ENCODE results near the gene STX8. TPM values are rescaled to one million over a fixed set of nuclear protein-coding genes. Genes with fewer than 3 reads are reported as not detected.

The STX8 gene
- polyA plus RNA-seq, 1 of the 3 experiments (the other 2 are of a cell fraction), result 51.3 TPM

GRCh38 chr17:9271989-9272388 lies 303.6 kb downstream of the STX8 start:
- DNase-seq, result no peak
- Histone ChIP-seq H4K20me1 (ENCODE audit: insufficient read depth) (no peaks in the 10 kb centered on the region), H2AFZ (ENCODE audit: low read depth) (no peak overlapping the region), H3K27ac (ENCODE audit: low read depth in 2 of 2, low read length in 1 of 2) (no peak overlapping the region), H3K9me2 (no peaks in the 10 kb centered on the region), H3F3A (replicated peaks; ENCODE audit: insufficient read depth) (no peaks in the 10 kb centered on the region), H3K4me3 (ENCODE audit: low read depth in 2 of 2, low read length in 1 of 2) (no peak overlapping the region), H3K36me3 (replicated peaks in 1 of 2; ENCODE audit: control insufficient read depth in 1 of 2, insufficient read depth in 2 of 2, low read length in 1 of 2) (no peaks in the 10 kb centered on the region), H3K4me1 (ENCODE audit: control insufficient read depth in 1 of 2, insufficient read depth in 2 of 2, low read depth in 1 of 2, low read length in 1 of 2) (no peaks in the 10 kb centered on the region; a peak in 1 of 4 replicates), H3K9ac (no peak overlapping the region), H3K9me3 (no peaks in the 10 kb centered on the region), H3K27me3 (ENCODE audit: insufficient read depth) (no peaks in the 10 kb centered on the region), H3K4me2 (no peak overlapping the region), H3K79me2 (ENCODE audit: insufficient read depth) (no peaks in the 10 kb centered on the region)
- 88% methylated on average over 6 of the region's 8 CpGs for WGBS (ENCODE audit: low lambda C conversion rate)
- CTCF ChIA-PET, result no interaction called here
- POLR2A ChIA-PET, result no interaction called here
- TF ChIP-seq RFX5 (IDR thresholded peaks at IDR 0.05; ENCODE audit: low read length) (no peak), IRF3 (IDR thresholded peaks at IDR 0.05; ENCODE audit: low read depth, low read length) (no peak), JUND (IDR thresholded peaks at IDR 0.05) (no peak), SIN3A (IDR thresholded peaks at IDR 0.05; ENCODE audit: borderline replicate concordance, low read depth, low read length) (no peak), FOXJ3 (CRISPR knock-in tag; IDR thresholded peaks at IDR 0.05) (no peak), NRF1 (IDR thresholded peaks at IDR 0.05; ENCODE audit: low read depth, low read length) (no peak), ELF1 (IDR thresholded peaks at IDR 0.05) (no peak), MEF2A (IDR thresholded peaks at IDR 0.05; ENCODE audit: borderline replicate concordance, low read depth) (no peak)

GRCh38 chr17:9270921-9271320 lies 304.7 kb downstream of the STX8 start:
- no peaks in the 10 kb centered on the region for H4K20me1 ChIP-seq (ENCODE audit: insufficient read depth)
- no peak overlapping the region for H3K4me2 ChIP-seq
- DNase-seq, result no peak
- H2AFZ ChIP-seq (ENCODE audit: low read depth), result no peak overlapping the region
- no peak overlapping the region for H3K27ac ChIP-seq (ENCODE audit: low read depth in 2 of 2, low read length in 1 of 2)
- no peaks in the 10 kb centered on the region for H3F3A ChIP-seq (replicated peaks; ENCODE audit: insufficient read depth)
- no peak overlapping the region for H3K4me3 ChIP-seq (ENCODE audit: low read depth in 2 of 2, low read length in 1 of 2)
- no peaks in the 10 kb centered on the region for H3K9me3 ChIP-seq
- POLR2A ChIA-PET, result no interaction called here
- H3K9me2 ChIP-seq, result no peaks in the 10 kb centered on the region
- TF ChIP-seq GATA2 (CRISPR knock-in tag; IDR thresholded peaks at IDR 0.05) (no peak), TEAD4 (IDR thresholded peaks at IDR 0.05; ENCODE audit: borderline replicate concordance, insufficient read depth) (no peak), NFIC (IDR thresholded peaks at IDR 0.05; ENCODE audit: borderline replicate concordance) (no peak), SIN3A (IDR thresholded peaks at IDR 0.05; ENCODE audit: borderline replicate concordance, low read depth, low read length) (no peak), USF2 (IDR thresholded peaks at IDR 0.05; ENCODE audit: borderline replicate concordance, low read depth, low read length) (no peak), FOSL2 (IDR thresholded peaks at IDR 0.05; ENCODE audit: borderline replicate concordance, low read depth) (no peak), RCOR1 (IDR thresholded peaks at IDR 0.05; ENCODE audit: low read length) (no peak), CHD2 (IDR thresholded peaks at IDR 0.05; ENCODE audit: low read length, partially characterized antibody) (no peak), NRF1 (IDR thresholded peaks at IDR 0.05; ENCODE audit: low read depth, low read length) (no peak), RAD21 (IDR thresholded peaks at IDR 0.05; ENCODE audit: low read length) (no peak), TCF12 (IDR thresholded peaks at IDR 0.05) (no peak), FOXJ3 (CRISPR knock-in tag; IDR thresholded peaks at IDR 0.05) (no peak), JUND (IDR thresholded peaks at IDR 0.05) (no peak), EP300 (IDR thresholded peaks at IDR 0.05; ENCODE audit: borderline replicate concordance in 1 of 2, low read depth in 1 of 2, low read length in 1 of 2) (no peak), YY1 (IDR thresholded peaks at IDR 0.05; ENCODE audit: low read depth) (no peak), RFX5 (IDR thresholded peaks at IDR 0.05; ENCODE audit: low read length) (no peak), ELF1 (IDR thresholded peaks at IDR 0.05) (no peak), FOXM1 (IDR thresholded peaks at IDR 0.05; ENCODE audit: low read depth) (no peak), ZBTB33 (IDR thresholded peaks at IDR 0.05; ENCODE audit: borderline replicate concordance, low read depth) (no peak), USF1 (IDR thresholded peaks at IDR 0.05; ENCODE audit: borderline replicate concordance, low read depth) (no peak)
- H3K4me1 ChIP-seq (ENCODE audit: control insufficient read depth in 1 of 2, insufficient read depth in 2 of 2, low read depth in 1 of 2, low read length in 1 of 2), result no peaks in the 10 kb centered on the region; a peak in 1 of 4 replicates
- H3K9ac ChIP-seq, result no peak overlapping the region
- 90% methylated on average over 9 of the region's 9 CpGs for WGBS (ENCODE audit: low lambda C conversion rate)
- CTCF ChIA-PET, result no interaction called here
- H3K27me3 ChIP-seq (ENCODE audit: insufficient read depth), result no peaks in the 10 kb centered on the region
- no peaks in the 10 kb centered on the region for H3K79me2 ChIP-seq (ENCODE audit: insufficient read depth)
- H3K36me3 ChIP-seq (replicated peaks in 1 of 2; ENCODE audit: control insufficient read depth in 1 of 2, insufficient read depth in 2 of 2, low read length in 1 of 2), result no peaks in the 10 kb centered on the region

Measured in SK-N-SH (cell line).